GM19023 (cell line): ENCODE results near the gene CLDN5.

Experiments used
- ATAC-seq: cut with Tn5 transposase; IDR thresholded peaks from one replicate; pipeline ENCODE4 v1.9.1; 2021; ENCODE audit warnings: mild to moderate bottlenecking, moderate library complexity; ENCODE audit not compliant: unreplicated experiment

The CLDN5 gene

GRCh38 chr22:19523240-19524169, 705 bp downstream of the CLDN5 start:
- ATAC-seq, result no peak

- ATAC-seq, result no peak
These were observed 1.4 kb downstream of the CLDN5 start for GRCh38 chr22:19522881-19523239.

- ATAC-seq, result no peak
These were observed 1.9 kb downstream of the CLDN5 start for GRCh38 chr22:19522190-19522880.

GRCh38 chr22:19520566-19521305, 3.5 kb downstream of the CLDN5 start:
- no peak for ATAC-seq

GRCh38 chr22:19520007-19520406, 4.2 kb downstream of the CLDN5 start:
- no peak for ATAC-seq

GRCh38 chr22:19519041-19519926, 4.9 kb downstream of the CLDN5 start:
- no peak for ATAC-seq

GRCh38 chr22:19518635-19519034, 5.6 kb downstream of the CLDN5 start:
- no peak for ATAC-seq

GRCh38 chr22:19517919-19518611, 6.1 kb downstream of the CLDN5 start:
- no peak for ATAC-seq

GRCh38 chr22:19517171-19517500, 7.1 kb downstream of the CLDN5 start:
- no peak for ATAC-seq

- no peak for ATAC-seq
These were observed 7.6 kb downstream of the CLDN5 start for GRCh38 chr22:19516378-19517170.

- no peak for ATAC-seq
These were observed 8.4 kb downstream of the CLDN5 start for GRCh38 chr22:19515654-19516377.

GRCh38 chr22:19514831-19515565, 9.2 kb downstream of the CLDN5 start:
- no peak for ATAC-seq

- no peak for ATAC-seq
These were observed 10.4 kb downstream of the CLDN5 start for GRCh38 chr22:19513823-19514222.

GRCh38 chr22:19510919-19511341, 13.3 kb downstream of the CLDN5 start:
- no peak for ATAC-seq

- ATAC-seq, result no peak
These were observed 14.3 kb downstream of the CLDN5 start for GRCh38 chr22:19509923-19510322.

GRCh38 chr22:19509191-19509590, 15.0 kb downstream of the CLDN5 start:
- ATAC-seq, result no peak

- ATAC-seq, result no peak
These were observed 16.0 kb downstream of the CLDN5 start for GRCh38 chr22:19508024-19508776.
